ENCODE measurements around the gene SLC22A4.

SLC22A4 gene

GRCh38 chr5:132300577-132301343, 6.6 kb downstream of the SLC22A4 start:
- DNase-seq: no peak

DNA sequence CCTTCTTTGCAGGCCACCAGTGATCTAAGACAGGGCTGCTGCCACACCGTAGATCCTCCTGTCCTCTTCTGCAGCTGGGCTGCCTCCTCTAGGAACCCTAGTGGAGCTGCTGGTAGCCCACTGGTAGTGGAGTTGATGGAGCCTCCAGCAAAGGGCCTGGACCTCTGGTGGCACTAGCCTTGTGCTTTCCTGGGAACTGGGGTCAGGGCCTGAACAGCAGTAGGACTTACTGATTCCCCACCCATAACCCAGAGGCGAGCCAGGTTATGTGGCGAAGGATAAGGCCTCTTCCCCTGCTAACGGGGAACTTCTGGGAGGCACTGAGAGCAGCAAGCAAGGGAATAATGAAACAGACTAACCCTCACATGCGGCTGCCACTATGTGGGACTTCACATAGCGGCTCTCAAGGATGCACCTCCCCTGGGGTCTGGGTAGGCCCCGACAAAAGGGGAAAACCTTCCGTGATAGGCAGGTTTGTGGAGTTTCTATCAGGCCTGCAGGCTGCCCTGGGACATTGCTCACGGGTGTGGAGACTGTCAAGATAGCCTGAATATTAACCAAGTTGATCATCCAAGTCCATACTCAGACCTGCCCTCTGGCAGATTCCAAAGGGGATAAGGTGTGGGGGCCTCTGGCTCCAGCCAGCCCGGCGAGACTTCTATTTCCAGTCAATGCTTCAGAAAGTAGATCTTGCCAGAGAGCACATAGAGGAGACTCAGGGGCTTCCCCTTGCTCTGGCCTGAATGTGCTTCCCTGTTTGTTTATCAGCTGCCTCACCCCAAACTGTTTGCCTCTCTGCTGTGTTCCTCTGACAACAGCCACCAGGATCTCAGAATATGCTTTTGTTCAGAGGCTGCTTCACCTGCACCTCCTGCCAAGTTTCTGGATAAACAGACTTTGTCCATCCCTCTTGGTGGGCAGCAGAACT, 7.4 kb downstream of the SLC22A4 start:
- no peak for DNase-seq

- DNase-seq: no peak
These were observed 8.2 kb downstream of the SLC22A4 start for GRCh38 chr5:132302413-132302812.

DNA sequence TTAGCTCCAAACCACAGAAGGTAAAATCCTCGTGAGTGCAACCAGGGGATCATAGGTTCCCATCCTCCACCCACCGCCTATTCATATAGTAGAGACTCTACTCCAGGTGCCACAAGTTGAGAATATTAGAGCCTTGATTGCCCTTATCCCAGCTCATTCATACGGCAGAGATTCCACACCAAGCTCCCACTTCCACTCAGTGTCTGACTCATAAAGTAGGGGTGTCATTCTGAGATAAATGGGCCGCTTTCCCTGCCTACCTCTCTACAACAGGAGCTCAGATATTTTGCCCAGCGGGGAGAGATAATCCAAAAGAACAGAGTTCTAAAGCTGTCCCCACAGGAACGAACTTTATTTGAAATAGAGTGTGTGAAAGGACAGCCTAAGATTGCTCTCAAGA, 9.4 kb downstream of the SLC22A4 start:
- DNase-seq: no peak

DNA sequence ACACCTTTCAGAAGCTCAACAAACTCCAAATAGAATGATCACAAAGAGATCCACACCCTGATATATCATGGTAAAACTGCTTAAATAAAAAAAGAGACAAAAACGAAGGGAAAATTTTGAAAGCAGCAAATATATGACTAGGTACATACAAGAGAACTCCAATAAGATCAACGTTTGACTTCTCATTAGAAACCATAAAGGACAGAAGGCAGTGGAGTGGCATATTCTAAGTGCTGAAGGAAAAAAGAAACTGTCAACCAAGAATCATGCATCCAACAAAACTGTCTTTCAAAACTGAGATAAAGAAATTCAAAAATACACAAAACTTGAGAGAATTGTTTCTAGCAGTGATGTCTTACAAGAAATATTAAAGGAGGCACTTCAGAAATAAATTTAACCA, 11.2 kb downstream of the SLC22A4 start:
- no peak for DNase-seq

- no peak for DNase-seq
These were observed 14.5 kb downstream of the SLC22A4 start for GRCh38 chr5:132308701-132309100.

DNA sequence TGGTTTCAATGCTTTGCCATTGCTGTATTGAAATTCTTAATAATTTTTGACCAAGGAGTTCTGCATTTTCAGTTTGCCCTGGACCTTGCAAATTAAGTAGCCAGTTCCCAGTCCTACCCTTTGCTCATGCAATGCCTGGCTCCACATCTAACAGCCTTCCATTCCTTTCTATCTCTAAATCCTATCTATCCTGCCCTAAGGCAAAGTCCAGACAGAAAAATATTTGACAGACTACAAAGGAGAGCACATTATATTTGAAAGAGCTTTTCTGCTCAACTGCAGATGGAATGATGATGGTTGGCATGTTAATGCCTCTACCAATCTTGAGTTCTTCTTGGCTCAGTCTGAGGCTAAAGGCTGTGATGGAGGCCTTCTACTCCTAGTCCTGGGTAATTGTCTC, 15.5 kb downstream of the SLC22A4 start:
- no peak for DNase-seq

DNA sequence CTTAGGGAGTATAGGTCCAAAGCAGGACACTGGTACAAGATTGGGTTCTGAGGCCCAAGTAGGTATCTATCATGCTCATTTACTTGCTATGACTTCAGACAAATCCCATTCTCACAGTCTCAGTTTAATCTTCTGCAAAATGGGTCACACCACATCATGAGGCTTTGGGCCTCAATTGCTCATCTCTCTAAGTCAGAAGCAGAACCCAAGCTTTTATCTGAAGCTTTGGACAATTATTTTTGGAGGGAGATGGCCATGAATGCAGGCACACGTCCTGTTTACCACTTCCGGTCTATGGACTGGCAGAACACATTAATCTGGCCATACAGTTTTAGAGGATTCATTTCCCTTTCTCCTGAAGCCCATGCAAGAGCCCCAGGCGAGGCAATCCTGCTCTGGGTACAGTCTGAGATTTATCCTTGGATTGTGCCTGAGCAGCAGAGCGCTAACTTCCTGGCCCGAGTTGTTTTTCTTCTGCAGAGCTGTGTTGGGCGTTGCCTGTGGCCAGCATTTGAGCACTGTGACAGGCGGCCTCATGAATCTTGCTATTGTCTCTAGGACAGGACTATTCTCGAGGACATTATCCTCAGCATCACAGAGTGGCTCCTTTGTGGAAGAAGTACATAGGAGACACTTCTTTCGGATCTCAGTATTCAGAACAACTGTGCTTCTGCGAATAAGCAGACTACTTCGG, 16.1 kb downstream of the SLC22A4 start:
- DNase-seq: no peak

DNA sequence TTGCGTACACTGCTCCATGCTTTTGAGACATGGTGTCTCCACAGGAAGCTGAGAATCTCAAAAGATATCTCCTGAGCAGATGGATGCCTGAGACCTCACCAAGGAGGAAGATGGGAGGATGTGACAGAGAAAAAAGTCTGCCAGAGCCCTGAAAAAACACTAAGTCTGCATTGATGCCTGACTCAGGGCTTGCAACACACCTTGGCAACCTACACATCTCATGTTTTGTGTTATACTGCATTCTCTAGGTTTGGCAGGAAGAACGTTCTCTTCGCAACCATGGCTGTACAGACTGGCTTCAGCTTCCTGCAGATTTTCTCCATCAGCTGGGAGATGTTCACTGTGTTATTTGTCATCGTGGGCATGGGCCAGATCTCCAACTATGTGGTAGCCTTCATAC, 19.2 kb downstream of the SLC22A4 start:
- DNase-seq: no peak

DNA sequence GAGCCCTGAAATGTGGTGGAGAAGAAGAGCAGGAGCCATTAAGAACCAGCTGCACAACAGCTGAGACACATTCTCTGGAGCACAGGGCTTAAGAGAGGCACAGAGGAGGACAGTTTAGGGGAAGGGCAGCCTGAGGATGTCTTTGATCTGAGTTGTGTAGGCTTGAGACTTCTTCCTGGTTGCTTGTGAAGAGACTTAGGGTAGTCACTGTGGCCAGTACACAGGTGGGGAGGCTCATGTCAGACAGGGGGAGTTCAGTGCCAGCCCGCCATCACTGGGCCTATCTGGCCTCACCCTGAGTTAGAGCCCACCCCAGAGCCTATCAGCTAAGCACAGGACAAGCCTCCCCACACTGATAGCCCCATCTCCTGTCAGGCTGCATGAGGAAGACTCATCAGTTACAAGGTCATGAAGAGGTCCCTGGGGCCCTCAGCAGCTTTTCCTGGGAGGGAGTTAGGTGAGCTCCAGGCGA, 19.8 kb downstream of the SLC22A4 start:
- no peak for DNase-seq

DNA sequence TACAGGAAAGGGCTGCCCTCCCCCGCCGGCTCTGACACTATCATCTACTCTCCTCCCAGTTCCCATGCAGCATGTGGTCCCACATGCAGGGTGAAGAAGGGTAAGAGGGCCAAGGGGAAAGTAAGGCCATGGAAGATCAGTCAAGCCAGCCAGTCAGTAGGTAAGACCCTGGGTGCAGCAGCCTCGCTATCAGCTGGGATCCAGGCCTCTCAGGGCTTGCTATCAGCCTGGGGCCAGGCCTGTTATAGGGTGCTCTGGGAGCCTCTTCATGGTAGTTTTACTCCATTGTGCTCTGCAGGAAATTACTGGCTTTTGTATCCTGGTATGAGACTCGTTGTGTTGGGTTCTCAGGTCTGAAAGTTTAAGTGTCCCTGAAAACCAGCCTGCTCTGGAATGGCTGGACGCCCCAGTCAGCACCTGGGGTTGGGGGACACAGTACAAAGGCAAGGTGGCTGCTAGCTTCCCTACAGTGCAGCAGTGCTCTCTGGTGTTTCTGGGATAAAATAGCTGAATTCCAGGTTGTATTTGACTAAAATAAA, 21.4 kb downstream of the SLC22A4 start:
- DNase-seq: no peak

GRCh38 chr5:132319975-132320374, 25.8 kb downstream of the SLC22A4 start:
- no peak for DNase-seq

DNA sequence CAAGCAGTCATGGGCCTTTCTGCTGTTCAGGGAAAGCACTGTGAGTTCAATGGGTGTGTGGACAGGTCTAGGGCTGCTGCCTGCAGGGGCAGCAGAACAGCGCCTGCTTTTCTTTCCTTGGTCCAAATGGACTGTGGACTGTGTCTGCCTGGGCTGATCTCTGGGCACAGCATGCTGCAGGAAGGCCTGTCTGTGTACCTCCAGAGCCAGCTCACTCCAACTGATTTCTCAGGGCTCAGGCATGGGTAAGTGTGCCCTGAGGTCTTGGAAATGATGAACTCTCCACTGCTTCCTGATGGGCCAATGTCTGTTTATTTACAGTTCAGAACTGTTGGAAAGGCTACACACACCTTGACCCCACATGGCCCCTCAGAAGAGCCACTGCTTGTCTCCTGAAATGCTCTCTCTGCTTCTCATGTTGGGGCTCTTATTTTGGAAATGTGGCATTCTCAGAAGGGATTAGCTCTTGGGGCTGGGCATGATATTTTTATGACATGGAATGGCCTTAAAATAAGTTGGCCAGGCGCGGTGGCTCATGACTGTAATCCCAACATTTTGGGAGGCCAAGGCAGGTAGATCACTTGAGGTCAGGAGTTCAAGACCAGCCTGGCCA, 27.0 kb downstream of the SLC22A4 start:
- no peak for DNase-seq

DNA sequence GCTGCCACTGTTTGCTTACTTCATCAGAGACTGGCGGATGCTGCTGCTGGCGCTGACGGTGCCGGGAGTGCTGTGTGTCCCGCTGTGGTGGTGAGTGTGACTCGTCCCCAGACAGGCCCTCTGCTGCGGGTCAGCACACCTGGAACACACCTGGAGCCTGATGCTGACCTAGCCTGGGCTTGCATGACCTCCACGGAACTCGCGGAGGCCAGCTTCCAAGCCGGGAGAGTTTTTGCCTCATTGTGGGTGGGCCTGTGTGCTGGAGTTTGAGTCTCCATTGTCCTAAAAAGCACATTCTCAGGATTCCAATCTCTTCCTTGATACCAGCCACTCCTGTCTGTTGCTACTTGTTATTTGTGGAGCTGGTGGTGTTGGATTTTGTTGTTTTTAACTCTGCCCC, 28.1 kb downstream of the SLC22A4 start:
- DNase-seq: no peak

- DNase-seq: no peak
These were observed 29.0 kb downstream of the SLC22A4 start for GRCh38 chr5:132323202-132323601.

DNA sequence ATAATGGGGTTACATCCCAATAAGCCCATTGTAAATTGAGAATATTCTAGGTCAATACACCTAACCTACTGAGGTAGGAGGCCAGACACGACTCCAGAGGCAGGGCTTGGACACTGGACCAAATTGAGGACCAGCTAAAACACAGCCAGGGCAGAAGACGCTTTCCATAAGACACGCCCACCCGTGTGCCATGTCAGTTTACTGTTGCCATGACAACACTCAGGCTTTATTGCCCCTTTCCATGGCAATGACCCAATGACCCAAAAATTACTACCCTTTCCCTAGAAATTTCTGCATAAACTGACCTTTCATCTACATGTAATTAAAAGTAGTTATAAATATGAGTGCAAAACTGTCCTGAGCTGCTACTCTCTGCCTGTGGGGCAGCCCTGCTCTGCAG, 31.5 kb downstream of the SLC22A4 start:
- no peak for DNase-seq

DNA sequence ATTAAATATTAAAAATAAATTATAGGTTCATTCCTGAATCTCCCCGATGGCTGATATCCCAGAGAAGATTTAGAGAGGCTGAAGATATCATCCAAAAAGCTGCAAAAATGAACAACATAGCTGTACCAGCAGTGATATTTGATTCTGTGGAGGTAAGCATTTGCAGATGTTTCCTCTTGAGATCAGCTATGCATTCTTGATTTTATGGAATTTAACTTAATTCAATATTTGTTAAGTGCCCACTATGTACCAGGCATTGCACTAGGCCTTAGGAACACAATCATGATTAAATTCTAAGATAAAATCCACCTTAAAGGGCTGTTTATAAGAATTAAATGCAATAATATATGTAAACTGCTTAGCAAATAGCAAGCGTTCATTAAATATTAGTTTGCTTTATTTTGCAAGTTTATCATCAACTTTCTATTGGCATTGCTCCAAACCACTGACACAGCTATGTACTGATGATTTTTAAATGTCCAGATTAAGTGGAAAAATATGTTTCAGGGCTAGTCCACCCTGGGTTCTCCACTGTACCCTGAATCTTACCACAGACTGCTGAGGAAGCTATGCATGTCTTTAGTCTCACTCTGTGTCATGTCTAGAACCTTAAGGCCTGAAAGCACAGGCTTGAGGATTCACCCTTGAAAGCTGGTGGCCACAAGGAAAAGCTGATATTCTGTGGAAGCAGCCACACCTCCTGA, 33.2 kb downstream of the SLC22A4 start:
- no peak for DNase-seq

DNA sequence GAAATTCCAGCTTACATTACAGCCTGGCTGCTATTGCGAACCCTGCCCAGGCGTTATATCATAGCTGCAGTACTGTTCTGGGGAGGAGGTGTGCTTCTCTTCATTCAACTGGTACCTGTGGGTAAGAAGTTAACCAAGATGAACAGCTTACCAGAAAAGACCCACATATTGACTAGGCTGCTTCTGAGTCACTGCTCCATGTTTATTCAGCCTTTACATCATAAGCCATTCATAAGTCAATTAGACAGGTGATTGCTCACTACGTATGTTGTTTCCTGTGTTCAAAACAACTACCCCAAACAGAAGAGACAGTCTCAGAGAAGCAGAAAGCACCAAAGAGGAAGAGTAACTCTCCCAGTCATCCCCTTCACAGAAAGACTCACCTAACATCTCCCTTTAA, 40.6 kb downstream of the SLC22A4 start:
- no peak for DNase-seq

- no peak for DNase-seq
These were observed 41.2 kb downstream of the SLC22A4 start for GRCh38 chr5:132335402-132335801.

DNA sequence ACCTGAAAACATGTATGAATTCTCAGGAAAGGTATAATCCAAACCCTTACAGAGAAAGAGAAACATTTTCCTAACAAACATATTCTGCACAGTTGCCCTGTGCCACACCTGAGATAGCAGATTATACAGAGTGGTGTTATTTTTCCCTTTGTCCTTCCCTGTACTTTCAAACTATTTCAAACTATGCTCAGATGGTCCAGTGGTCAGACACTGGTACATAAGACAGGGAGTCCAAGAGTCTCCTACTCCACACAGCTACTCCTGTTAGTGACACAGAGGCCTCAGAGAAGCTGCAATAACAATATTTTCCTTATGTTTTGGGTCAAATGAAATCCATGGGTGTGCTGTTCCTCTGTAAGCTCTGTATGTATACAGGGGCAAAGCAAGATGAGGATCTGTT, 45.3 kb downstream of the SLC22A4 start:
- DNase-seq: no peak

DNA sequence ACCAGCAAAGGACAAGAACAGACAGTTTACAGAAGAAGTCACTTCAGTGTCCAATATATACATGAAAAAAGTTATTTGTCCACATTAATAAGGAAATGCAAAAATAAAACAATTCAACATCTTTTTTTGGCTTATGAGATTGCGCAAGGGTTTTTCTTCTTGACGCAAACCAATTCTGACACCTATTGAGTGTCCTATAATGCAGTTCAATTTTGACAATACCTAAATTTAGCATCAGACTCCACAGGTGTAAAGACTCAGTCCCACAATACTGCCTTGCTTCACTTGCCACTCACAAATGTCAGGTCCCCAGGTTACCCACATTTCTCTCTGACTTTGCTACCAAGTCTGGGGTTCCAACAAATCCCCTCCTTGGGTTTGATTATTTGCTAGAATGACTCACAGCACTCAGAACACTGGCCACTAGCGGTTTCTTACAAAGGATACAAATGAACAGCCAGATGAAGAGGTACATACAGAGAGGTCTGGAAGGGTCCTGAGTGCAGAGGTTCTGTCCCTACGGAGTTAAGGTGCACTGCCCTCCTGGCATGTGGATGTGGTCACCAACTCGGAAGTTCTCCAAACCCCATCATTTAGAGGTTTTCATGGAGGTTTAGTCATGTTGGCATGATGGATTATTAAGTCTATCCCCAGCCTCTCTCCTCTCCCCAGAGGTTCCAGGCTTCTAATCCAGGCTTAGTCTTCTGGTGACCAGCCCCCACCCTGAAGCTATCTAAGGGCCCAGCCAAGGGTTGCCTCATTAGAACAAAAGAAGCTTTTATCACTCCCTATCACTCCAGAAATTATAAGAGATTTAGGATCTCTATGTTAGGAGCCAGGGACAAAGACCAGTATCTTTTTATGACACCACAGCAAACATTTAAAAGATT, 48.3 kb downstream of the SLC22A4 start:
- DNase-seq: no peak

Measured in NCI-H446 (cell line).